HG03354 (cell line): ENCODE results near the gene MYH6.
"Not testable (repeated sequence)": the region's sequence is repeated elsewhere in the genome, so short reads cannot be mapped to it uniquely, and the experiment has no call there.

Source experiments
- ATAC-seq: cut with Tn5 transposase; IDR thresholded peaks from one replicate; pipeline ENCODE4 v1.9.1; 2021; ENCODE audit warnings: mild to moderate bottlenecking; ENCODE audit not compliant: unreplicated experiment, poor library complexity, severe bottlenecking

Gene MYH6

DNA sequence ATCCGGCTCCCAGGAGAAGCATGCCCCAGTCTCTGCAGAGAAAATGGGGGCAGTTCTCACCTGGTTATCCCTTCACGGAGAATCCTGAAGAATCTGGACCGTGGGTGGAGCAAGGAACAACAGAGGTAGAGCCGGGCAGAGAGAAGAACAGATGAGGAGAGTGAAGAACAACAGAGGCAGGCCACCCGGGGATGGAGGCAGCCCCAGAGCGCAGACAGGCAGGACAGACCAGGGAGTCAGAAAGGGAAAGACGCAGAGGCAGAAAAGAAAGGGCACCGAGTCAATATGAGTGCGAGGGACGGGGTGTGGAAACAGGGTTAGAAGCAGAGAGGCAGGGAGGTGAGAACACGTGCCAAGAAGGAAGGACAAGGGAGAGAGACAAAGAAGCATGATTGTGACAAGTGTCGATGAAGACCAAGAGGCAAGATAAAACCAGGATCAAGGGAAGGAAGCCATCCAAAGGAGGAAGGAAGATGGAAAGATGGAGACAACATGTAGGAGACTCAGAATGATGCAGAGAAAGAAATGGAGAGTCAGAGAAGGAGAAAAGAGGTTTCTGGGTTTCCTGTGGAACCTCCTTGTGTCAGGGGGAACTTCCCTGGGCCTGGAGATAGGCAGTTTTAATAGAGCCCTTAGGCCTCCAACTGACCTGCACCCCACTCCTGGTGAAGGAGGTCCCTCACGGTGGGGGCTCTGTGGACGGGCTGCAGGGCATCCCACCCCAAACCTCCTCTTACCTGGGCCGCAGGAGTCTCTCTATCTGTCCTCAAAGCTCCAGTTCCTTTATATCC lies at the start of gene MYH6:
MYH6 (minus strand) TSS at position 758 of the 791 bp plus-strand sequence. CDS start 1,050 bp downstream, outside the sequence.
- no peak for ATAC-seq

DNA sequence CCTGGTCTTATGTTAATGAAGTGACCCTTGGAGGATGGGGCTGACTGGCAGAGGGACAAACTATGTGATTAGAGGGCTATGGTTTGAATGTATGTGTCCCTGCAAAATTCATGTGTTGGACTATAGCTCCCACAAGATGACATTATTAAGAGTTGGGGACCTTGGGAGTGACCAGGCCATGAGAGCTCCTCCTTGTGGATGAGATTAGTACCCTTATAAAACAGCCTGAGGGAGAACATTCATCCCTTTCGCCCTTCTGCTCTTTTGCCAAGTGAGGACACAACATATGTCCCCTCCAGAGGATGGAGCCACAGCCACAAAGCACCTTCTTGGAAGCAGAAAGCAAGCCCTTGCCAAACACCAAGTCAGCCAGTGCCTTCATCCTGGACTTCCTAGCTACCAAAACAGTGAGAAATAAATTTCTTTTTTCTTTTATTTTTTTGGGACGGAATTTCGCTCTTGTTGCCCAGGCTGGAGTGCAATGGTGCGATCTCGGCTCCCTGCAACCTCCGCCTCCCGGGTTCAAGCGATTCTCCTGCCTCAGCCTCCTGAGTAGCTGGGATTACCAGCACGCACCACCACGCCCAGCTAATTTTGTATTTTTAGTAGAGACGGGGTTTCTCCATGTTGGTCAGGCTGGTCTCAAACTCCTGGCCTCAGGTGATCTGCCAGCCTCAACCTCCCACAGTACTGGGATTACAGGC lies 49.0 kb upstream of the MYH6 start:
- ATAC-seq: not testable (repeated sequence)

DNA sequence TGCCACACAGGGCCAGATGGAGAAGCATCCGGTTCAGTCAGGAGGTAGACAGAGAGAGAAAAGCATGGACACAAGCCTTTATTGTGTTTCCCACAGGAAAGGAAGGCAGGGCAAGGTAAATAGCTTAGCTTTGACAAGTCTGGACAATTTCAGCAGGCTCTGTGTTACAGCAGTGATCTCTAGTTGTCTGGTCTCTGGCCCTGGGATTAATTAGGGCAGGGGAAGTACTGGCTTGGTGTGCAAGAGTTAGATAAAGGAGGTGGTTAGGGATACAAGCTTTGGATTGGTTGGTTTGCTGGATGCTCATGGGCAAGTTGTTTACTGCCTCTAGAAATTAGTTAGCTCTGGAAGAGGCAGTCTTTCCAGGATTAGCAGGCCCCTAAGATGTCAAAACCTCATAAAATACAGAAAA lies 46.4 kb upstream of the MYH6 start:
- ATAC-seq: no peak

DNA sequence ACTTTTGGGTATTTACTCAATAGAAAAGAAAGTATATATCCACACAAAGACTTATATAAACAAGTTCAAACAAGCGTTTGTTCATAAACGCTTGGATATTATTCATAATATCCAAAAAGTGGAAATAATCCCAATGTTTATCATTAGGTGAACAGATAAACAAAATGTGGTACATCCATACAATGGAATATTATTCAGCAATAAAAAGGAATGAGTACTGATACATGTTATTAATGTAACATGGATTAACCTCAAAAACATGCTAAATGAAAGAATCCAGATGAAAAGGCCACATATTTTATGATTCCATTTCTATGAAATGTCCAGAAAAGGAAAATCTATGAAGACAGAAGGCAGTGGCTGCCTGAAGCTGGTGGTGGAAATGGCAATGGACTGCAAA lies 44.2 kb upstream of the MYH6 start:
- no peak for ATAC-seq

DNA sequence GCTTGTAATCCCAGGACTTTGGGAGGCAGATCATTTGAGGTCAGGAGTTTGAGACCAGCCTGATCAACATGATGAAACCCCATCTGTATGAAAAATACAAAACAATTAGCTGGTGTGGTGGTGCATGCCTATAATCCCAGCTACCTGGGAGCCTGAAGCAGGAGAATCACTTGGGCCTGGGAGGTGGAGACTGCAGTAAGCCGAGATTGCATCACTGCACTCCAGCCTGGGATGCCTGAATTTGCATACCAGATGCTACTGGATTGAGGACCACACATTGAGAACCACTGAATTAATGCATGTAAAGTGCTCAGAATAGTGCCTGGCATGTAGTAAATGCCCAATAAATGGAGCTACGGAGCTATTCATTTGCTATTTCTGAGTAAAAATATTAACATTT lies 42.3 kb upstream of the MYH6 start:
- no peak for ATAC-seq

DNA sequence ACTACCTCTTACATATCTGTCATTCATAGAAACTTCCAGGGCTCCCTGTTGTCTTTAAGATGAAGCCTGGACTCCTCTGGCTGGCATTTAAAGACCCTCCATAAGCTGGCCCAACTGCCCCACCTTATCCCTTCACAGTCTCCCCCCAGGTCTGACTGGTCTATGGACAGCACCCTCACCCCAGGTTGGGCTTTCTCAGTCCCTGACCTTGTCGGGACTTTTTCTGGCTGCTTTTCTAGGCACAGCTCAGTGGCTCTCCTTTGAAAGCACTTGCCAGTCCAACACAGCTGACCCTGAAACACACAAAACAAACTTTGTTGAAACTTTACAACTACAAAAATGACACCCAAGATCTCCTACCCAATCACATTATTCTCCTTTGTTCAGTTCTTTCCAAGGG lies 41.2 kb upstream of the MYH6 start:
- ATAC-seq: no peak

DNA sequence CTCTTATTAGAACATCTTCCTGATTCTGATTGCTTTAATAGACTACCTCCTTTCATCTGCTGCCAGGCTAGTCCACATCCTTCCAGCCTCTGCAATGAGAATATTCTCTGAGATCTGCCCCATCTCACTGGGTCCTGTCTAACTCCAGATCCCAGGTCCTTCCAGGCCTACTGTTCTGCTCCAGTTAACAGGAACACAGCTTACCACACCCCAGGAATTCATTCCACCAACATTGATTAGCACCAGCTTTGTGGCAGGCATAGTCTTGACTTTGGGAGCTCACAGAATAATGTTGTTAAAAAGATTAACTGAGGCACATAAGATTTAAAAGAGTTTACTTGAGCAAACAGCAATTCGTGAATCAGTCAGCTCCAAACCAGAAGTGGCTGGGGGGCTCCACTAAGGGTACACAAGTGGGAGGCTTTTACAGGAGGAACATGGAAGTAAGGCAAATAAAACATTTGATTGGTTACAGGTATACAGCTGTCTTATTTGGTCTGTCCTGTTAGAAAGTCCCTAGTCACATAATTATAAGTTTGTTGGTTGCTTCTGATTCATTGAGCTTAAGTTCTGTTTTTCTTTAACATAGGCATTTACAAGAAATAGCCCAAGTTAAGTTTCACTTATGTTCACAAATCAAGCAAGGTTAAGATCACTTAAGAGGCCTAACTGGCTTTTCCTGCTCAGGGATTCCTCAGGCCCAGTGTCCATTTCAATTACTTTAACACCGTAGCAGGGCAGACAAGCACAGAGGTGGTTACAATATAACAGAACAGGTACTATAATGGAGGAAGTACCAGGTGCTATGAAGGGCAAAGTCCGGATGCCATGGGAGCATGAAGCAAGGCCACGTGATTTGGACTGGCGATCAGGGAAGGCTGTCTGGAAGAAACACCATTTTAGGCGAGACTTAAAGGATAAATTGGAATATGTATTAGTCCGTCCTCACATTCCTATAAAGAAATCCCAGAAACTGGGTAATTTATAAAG lies 39.6 kb upstream of the MYH6 start:
- no peak for ATAC-seq

DNA sequence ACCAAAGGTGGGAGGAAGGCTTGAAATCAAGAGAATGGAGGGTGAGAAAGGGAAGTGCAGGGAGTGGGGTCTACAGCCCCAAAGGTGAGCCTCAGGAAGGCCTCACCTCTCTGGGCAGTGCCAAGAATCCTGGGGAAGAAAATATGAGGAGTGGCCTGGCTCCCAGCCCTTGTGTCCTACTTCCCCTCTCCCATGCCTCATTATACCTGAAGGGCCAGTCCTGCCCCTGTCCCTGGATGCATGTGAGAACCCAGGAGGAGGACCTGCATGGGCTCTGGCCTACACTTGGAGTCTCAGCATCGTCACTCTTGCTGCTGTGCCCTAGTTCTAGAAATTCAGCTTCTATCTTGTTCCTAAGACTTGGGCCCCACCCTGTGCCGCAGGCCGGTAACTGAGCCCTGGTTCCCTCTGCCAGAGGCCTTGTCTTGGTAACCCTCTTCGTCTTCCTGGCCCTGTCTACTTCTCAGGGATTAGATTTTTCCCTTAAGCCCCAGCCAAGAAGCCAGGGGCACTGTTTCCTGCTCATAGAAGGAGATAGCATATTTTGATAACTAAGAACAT lies 38.3 kb upstream of the MYH6 start:
- ATAC-seq: no peak

DNA sequence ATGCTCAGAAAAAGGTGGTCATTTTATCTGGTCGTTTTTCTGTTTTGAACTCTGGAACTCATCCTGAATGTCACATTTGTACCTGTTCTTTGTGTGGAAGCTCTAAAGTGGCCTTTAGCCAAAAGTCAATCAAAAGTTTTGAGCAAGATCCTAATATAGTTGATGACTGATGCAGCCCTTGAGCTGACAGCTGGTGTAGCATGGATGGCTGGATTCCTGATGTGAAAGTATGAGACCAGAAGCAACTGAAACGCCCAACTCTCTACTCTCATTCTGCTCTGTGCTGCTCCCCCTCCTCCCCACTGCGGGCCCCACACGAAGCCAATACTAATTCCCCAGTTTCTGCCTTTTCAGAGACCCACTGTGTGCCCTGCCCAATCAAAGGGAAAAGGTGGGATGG lies 37.7 kb upstream of the MYH6 start:
- ATAC-seq: no peak

DNA sequence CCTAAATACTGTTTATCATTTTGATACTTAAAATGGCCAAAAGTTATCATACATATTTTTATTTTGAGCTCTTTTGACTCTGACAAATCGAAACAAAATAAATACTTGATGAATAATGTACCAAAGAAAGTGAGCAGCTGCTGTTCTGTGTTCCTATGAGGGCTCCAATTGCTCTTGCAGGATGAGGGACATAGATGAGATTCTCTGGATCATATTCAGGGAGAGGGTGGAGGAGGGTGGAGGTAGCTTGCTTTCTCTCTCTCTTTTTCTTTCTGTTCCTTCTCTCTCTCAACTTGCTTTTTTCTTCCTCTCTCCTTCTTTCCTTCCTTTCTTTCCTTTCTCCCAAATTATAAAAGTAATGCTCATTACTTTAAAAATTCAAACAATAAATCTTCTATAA lies 36.2 kb upstream of the MYH6 start:
- ATAC-seq: no peak

DNA sequence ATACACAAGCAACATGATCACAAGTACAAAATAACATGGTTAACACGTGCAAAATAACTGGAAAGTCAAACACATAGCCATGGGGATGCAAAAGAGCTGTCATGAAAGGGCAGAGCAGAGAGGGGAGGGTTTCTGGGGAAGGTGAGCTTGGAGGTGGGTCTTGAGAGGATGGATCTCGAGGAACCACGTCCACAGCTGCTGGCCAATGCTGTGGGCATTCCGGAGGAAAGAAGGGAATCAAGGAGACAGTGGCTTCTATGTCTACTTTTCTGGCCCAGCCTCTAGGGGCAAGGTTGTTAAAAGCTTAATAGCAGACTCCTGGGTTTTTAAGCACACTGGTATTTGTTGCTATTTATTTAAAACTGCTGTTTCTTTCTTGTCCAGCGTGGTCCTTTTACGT lies 35.8 kb upstream of the MYH6 start:
- no peak for ATAC-seq

DNA sequence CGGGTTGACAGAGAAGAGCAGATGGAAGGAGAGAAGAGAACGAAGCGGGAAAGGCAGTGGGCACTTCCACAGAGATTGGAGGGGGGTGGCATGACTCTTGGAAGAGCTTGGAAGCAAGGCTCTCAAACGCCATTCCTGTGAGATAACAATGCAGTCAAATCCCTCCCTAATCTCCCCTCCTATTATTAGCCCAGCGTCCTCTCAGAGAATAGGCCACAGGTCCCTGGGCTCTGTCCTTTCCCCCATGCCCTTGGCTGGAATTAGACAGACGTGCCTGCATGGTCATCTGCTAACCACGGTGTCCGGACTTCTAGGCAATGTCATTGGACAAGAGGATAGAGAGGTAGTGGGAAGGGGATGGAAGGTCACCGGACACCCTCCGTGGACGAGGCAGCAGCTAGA lies 35.3 kb upstream of the MYH6 start:
- ATAC-seq: no peak

DNA sequence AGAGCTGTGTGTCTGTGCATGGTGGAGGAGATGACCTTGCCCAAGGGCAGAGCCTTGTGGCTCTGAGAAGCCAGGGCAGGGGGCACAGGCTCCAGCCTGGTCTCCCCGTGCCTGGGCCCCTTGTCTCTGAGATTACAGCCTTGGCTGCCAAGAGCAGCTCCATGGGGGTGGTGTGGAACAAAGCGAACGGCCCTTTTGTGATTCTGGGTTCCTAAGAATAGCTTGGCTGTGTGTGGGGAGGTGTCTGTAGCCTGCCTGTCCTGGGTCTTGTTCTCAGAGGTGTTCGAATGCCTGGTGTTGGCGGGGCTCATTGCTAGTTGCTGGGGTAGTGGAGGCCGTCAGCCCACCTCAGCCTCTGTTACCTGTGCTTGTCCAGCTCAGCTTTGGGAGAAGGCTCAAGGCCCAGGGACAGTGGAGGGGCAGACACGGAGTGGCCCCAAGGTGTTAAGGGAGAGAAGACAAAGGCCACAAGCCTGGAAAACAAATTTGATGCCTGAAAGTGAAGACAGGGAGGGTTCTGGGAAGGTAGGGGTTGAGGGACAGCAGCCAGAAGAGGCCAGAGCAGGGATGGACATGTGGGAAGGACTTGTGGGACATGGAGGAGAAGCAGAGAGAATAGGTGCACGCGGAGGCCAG lies 34.8 kb upstream of the MYH6 start:
- ATAC-seq: no peak

DNA sequence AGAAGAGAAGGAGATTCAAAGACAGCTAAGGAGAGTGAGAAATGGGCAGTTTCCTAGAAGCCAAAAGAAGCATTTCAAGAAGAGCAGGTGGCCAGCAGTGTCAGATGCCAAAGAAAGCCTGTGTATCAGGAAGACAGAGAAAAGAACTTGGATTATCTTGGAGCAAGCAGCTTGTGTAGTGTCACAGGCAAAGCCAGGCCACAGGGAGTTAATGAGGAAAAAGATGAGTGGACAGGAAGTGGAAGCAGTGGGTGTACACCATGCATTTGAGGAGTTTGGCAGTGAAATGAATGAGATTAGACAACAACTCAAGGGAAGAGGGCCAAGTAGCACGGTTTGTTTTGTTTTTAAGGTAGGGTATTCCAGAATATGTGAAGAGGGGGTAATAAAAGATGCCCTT lies 33.0 kb upstream of the MYH6 start:
- no peak for ATAC-seq

DNA sequence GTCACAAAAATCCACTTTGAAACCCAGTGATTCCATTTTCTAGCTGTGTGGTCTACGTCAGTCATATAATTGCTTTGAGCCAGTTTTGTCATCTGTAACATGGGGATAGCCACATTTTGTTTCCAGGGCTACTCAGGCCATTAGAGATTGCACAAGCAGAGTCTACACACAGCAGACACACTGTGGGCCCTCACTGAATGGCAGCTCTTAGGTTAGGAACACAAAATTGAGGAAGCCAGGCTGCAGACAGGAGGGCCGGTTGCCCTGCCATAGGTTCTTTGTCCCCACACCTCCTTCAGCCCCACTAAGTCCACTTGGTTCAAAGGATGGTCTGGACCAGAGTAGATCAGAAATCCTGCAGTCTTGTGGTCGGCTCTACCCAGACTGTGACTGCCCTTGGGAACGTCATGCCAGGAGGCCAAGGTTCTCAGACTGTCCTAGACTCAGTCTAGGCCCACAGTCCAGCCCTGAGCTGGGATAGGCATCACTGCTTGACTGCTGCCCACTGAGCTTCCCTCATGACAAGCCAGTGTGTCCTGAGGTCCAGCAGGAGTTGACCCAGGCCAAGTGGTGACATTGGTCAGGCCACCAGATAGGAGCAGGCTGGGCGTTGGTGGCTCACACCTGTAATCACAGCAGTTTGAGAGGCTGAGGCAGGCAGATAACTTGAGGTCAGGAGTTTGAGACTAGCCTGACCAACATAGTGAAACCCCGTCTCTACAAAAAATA lies 31.2 kb upstream of the MYH6 start:
- no peak for ATAC-seq

DNA sequence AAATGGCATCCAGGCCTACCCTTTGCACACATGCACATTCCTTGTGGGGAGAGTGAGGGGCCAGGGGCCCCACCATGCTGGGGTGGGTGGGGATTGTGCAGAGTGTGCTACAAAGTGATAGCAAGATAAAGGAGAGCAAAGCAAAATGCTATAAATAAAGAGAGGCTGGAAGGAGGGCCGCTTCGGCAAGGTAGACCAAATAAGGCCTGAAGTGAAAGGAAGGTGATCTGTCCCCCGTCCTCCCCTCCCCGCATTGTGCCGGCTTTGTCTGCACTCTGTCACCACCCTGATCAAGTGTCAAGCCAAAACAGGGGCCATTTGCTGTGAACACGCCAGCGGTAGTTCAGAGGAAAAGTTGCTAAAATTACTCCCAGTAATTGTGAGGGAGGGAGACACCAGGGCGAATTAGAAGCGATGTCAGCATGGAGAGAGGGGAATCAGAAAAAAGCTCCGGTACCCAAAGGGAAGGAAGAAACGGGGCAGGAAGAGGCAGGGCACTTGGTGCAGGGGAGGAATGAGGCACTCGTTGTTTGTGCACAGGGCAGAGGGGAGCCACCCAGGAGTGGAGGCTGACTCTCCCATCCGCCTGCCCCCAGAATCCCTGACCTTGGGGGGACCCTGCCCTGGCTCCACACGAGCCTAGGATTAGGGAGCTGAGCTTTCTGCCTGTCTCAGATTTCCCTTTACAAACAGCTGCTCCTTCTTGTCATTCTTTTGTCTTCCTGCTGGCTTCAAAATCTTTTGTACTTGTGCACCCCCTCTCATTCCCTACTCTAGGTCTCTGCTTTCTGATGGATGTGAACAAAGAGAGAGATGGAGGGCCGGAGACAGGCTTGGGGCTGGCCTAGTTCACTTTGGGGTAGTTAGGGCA lies 30.3 kb upstream of the MYH6 start:
- no peak for ATAC-seq

DNA sequence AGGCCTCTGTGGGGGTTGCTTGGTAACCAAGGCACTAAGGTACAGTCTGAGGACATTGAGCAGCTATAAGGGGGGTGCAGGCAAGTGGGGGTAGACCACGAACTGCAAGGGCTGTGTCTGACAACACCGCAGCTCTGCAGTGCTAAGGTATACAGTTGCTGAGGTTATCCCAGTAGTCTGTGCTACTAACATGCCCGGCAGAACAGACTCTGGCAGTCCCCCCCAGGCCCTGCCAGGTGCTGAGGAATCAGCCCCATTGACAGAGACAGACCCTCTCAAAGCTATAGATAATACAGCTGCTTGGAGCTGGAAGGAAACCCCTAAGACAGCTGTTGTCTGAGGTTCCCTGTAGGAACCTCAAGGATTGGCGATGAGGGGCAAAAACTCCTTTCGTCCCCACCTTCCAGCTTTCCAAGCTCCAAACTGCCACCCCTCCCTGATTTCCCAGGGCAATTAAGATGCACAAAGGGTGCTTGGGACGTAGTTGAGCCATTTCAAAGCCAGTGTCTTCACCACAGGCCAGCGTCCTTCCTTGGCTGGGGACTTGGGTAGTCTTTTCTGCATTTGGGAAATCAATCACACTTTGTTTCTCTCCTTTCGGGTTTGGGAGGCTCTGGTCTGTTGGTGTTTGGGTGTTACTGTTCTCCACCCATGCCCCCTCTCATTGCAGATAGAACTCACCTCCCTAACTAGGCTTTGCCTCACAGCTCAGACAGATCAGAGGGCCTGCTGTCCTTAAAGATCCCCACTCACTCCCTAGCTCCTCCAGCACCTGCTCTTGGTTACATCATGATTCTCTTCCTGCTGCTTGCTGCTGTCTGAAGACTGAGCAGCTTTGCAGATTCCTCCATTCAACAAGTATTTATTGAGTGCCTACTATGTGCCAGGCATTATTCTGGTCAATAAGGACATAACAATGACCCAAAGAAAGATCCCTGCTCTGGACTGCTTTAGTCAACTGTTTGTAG lies 29.3 kb upstream of the MYH6 start:
- no peak for ATAC-seq
